Fibroblast of the conjunctiva (primary cell): ENCODE data around the gene NR1D1.
"Not testable (repeated sequence)": the region's sequence is repeated elsewhere in the genome, so short reads cannot be mapped to it uniquely, and the experiment has no call there.

Experiments used
- DNase-seq: peaks from one replicate; pipeline ENCODE4 v3.0.0-alpha.2; 2010; ENCODE audit warnings: low read depth

The NR1D1 gene

DNA sequence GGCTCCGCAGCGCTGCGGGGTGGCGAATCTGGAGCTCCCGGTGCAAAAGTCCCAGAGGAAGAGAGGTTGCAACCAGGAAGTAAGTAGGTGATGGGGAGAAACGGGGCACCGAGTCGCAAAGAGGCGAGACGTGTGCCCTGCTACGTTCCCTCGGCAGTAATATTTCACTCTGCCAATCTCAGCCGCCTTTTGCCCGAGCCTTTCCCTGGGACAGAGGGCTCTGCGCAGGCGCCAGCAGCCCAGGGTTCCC, at the start of gene NR1D1:
Gene NR1D1 (minus strand): TSS at position 171 of the 250 bp plus-strand sequence. CDS start 495 bp downstream, outside the sequence.
- no peak for DNase-seq

DNA sequence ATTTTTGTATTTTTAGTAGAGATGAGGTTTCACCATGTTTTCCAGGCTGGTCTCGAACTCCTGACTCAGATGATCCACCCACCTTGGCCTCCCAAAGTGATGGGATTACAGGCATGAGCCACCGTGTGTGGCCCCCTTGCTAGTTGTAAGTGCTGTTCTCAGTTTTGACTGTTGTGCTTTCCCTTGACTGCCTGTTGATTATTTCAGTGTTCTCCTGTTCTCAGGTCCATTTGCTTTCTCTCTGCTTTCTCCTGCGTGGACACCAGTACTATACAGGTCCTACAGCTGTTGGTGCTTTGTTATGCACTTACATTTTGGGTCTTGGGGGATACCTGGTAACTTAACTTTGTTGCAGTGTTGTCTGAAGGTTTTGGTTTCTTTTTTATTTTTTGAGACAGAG, 48.1 kb upstream of the NR1D1 start:
- DNase-seq, result no peak

DNA sequence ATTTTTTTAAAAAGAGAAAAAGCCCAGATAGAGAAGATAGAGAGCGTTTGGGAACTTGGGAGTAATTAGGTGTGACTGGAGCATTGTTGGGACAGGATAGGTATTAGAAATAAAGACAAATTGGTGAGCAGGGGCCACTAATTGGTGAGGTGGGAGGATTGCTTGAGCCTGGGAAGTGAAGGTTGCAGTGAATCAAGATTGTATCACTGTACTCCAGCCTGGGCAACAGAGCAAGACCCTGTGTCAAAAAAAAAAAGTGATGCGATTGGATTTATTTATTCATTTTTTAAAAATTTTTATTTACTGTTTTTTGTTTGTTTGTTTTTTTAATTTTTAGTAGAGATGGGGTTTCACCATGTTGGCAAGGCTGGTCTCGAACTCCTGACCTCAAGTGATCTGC, 45.1 kb upstream of the NR1D1 start:
- DNase-seq, result no peak

- DNase-seq, result not testable (repeated sequence)
These were observed 42.8 kb upstream of the NR1D1 start for GRCh38 chr17:40143166-40143565.

DNA sequence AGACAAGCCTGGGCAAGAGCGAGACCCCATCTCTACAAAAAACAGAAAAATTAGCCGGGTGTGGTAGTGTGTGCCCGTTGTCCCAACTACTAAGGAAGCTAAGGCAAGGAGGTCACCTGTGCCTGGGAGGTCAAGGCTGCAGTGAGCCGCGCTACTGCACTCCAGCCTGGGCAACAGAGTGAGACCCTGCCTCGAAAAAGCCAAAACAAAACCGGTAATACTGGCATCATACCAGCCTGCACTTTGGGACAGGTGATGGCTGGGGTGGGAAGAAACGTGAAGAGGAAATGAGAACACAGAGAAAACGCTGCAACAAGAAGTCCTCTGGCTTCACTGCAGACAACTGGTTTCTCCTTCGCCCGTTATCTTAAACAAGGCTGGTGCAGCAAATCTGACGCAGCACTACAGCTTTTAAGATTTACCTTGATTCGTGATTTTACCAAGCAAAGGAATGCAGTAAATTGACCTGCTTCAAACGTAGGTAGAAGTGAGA, 39.2 kb upstream of the NR1D1 start:
- no peak for DNase-seq

DNA sequence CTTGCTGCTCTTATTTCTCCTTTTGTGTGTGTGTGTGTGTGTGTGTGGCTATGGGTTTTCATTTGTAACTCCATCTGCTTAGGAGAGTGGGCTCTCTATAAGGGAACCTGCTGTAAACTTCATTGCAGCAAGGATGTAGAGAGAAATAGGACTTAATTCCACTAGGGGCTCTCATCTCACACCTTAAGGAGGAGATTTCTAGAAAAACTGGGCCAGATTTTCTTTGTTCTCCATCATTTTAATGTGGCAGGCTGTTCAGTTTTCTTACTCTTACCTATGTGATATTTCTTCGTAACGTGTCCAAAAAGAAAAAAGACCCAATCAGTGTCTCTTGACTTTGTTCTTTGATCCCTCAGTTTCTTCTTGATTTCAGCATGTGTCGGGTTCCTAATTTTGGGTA, 35.4 kb upstream of the NR1D1 start:
- DNase-seq, result no peak

GRCh38 chr17:40134184-40134583, 33.8 kb upstream of the NR1D1 start:
- DNase-seq, result no peak

GRCh38 chr17:40130352-40131042, 30.1 kb upstream of the NR1D1 start:
- no peak for DNase-seq

DNA sequence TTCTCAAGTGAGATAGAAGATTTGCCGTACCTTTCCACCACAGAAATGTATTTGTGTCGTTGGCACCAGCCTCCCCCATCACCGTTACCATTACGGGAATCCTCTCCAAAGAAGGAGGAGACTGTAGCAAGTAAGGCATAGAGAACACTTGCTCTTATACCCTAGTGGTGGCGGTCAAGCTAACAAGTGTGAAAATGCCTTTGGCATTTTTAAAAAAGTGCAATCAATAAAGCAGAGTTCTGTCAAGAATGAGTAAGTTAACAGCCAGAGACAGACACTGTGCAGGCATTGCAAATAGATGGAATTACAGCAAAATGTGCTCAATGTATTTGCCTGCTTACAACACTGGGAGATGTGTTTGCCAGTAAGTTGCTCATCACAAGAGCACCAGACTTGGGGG, 29.1 kb upstream of the NR1D1 start:
- DNase-seq, result no peak

GRCh38 chr17:40124279-40125141, 24.1 kb upstream of the NR1D1 start:
- DNase-seq, result no peak

- DNase-seq, result no peak
These were observed 23.4 kb upstream of the NR1D1 start for GRCh38 chr17:40123811-40124114.

DNA sequence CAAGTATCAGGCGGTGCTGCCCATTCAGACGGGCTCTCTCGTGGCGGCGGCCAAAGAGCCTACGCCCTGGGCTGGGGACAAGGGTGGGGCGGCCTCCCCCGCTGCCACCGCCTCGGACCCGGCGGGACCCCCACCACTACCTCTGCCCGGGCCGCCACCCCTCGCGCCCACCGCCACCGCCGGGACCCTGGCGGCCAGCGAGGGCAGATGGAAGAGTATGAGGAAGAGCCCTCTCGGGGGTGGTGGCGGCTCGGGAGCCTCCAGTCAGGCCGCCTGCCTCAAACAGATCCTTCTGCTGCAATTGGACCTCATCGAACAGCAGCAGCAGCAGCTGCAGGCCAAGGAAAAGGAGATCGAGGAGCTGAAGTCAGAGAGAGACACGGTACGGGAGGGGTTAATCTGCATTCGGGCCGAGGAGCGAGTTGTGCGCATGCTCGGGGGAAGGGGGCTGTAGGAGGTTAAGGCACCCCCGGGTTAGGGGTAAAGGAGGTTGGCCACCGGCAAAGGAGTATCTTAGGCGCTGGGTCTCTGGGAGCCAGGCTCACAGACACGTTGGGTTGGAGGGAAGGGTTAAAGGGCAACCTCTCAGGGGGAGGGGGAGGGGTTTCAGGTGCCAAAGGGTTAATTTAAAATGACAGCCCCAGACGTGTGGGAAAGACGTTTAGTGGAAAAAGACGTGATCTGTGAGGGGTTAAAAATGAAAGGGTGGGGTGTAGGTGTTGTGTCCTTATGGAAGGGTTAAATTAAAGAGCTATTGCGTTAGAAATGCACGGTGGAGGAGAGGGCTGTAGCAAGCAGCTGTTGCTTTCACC, 22.8 kb upstream of the NR1D1 start:
- no peak for DNase-seq

DNA sequence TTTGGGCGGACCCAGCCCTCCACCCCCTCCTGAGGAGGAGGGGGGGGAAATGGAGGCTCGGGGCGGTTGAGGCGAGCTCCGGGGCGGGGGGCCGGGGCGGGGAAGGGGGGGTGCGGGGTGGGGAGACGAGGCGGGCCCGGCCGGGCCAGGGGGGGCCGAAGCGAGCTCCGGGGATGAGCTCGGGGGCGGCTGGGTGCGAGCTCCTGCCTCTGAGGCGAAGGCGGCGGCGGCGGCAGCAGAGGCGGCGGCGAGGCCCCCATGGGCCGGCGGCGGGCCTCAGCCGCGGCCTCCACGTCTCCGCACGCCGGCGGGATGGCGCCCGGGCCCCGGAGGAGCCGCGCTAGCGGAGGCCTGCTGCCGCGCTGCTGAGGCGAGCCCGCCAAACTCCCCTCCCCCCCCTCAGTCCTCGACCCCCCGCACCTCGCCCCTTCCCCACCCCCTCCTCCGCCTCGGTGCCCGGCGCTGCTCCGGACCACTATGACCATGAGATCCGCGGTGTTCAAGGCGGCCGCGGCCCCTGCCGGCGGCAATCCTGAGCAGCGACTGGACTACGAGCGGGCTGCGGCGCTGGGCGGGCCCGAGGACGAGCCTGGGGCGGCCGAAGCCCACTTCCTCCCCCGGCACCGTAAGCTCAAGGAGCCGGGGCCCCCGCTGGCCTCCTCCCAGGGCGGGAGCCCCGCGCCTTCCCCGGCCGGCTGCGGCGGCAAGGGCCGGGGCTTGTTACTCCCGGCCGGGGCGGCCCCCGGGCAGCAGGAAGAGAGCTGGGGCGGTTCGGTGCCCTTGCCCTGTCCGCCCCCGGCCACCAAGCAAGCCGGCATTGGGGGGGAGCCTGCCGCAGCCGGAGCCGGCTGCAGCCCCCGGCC, 22.0 kb upstream of the NR1D1 start:
- no peak for DNase-seq

GRCh38 chr17:40121181-40122135, 21.1 kb upstream of the NR1D1 start, which contains the start of gene MSL1:
TSS of gene MSL1 (plus strand) at chr17:40121971. CDS start at chr17:40122613, 642 bp downstream.
- DNase-seq, result peak; percentile 67

GRCh38 chr17:40115101-40115436, 14.7 kb upstream of the NR1D1 start:
- DNase-seq, result no peak

DNA sequence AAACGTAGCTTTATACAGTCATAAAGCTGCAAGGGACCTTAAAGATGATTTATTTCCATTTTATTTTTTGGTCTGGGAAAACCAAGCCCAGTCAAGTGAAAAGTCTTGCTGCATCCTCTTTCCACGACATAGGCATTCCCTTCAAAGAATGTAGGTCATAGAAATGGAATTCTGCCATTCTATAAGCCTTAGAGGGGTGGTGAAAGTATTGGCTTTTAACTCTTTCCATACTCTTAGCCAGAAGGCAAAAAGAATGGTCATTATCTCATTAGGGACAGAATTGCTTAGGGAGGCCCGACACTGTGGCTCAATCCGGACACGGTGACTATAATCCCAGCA, 13.5 kb upstream of the NR1D1 start:
- DNase-seq, result no peak

DNA sequence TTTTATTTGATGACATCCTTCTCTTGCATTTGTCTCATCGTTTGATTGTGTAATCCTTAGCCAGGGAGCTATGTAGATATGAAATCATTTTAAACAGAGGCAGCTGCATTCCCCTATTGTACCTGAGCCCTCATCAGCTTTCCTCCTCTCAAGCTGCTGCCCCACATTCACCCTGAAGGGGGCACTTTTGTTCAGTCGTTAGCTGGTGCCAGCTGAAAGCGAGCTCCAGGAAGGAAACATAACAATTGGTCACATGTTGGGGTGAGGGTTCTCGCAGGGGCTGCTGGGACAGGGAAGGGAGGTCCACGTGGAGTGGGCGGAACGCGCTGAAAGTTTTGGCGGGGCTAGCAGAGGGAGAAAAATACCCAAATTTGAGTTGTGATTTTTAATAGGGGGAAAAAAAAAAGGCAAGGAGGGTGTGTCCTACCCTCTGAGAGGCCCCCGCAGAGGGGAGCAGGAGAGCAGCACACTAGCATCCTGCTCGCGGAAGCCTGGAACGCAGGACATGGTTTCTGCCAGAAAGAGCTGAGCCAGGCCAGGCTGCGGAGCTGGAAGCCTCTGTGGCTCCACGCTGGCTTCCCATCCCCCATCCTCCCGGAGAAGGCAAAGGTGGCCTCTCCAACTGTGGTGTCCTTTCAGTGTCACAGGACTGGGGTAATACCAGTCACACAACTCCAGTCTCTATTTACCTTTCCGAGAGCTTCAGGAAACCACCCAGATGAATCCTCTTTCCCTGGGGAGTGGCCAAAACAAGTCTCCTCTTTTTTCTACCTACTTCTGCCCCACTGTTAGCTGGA, 12.9 kb upstream of the NR1D1 start:
- DNase-seq, result peak; percentile 95

GRCh38 chr17:40112718-40113109, 12.3 kb upstream of the NR1D1 start:
- DNase-seq, result no peak

DNA sequence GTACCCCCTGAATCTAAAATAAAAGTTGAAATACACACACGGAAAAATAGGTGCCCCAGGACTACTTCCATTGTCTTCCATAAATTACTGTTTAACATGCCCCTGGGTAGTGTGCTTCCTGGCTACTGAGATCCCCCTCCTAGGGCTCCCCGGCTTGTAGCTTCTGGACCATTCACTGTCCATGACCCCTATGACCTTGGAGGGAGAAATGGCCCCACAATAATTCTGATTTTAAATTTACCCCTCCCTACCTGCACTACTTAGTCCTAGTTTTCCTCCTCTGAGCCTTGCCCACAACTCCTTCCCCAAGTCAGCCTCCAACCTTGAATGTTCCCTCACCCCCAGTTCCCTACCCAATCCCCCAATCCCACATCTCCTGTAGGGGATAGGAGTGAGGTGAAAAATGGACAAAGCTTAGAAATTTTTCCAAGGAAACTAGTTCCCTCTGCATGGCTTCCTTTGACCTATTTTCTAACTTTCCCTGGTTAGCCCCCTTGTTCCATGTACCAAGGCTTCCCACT, 11.9 kb upstream of the NR1D1 start:
- no peak for DNase-seq
